Lower lobe of right lung (tissue), 2 donors: ENCODE results near the gene MIGA2. TPM values are rescaled to one million over a fixed set of nuclear protein-coding genes. Genes with fewer than 3 reads are reported as not detected.

Experiments used
- ATAC-seq, 2 donors: fragments of 200-7000 bp; cut with Tn5 transposase; one replicate each; pipeline ENCODE4 v1.9.1; 2020 to 2022; ENCODE audit warnings: mild to moderate bottlenecking in 2 of 2, moderate library complexity in 2 of 2
- DNase-seq: peaks from one replicate; pipeline ENCODE4 v3.0.0-alpha.2; 2020
- H3K27ac ChIP-seq: fragments of 200-600 bp; one replicate; pipeline ENCODE4 v1.8.0; 2022
- H3K27me3 ChIP-seq: fragments of 200-600 bp; one replicate; pipeline ENCODE4 v1.8.0; 2022; ENCODE audit warnings: low read depth
- H3K36me3 ChIP-seq: fragments of 200-600 bp; one replicate; pipeline ENCODE4 v1.8.0; 2022; ENCODE audit warnings: mild to moderate bottlenecking
- H3K4me1 ChIP-seq: fragments of 200-600 bp; one replicate; pipeline ENCODE4 v1.8.0; 2022
- H3K4me3 ChIP-seq: fragments of 200-600 bp; one replicate; pipeline ENCODE4 v1.8.0; 2022; ENCODE audit warnings: mild to moderate bottlenecking
- H3K9me3 ChIP-seq: fragments of 200-600 bp; one replicate; pipeline ENCODE4 v1.8.0; 2022
- CTCF ChIP-seq: fragments of 200-600 bp; IDR thresholded peaks from one replicate; pipeline ENCODE4 v1.8.0; 2022; ENCODE audit warnings: antibody characterized with exemption, mild to moderate bottlenecking
- intact Hi-C: fragments of 100-400 bp; cut with DNase I; formaldehyde crosslinking; loops from one replicate; pipeline ENCODE4 v1.11.0; 2022
- total RNA-seq: library from RNA; stranded (reverse); fragmentation: NEBNext Ultra II Directional; extraction: Animal tissue kit (Norgen Biotek cat#: 25700); gene quantifications from one replicate; pipeline ENCODE4 v1.2.1, GENCODE V29; 2021
- donor health status: DM: no; HTN: yes; CAD: no; lungs with severe emphysema.

Gene MIGA2
- total RNA-seq, 1 donor from 2014 or later: 21.2 TPM

GRCh38 chr9:129068990-129069861 lies 32.8 kb downstream of the MIGA2 start:
- peak; percentile 85 for DNase-seq
- H3K4me3 ChIP-seq: no peak overlapping the region
- peaks cover 56% of the 10 kb centered on the region for H3K36me3 ChIP-seq
- intact Hi-C loops: no loop called here
- H3K27ac ChIP-seq: peak overlapping the region; percentile 54
- H3K27me3 ChIP-seq: no peaks in the 10 kb centered on the region
- no peaks in the 10 kb centered on the region for H3K9me3 ChIP-seq
- TF ChIP-seq CTCF: no peak
- no peaks in the 10 kb centered on the region for H3K4me1 ChIP-seq
- ATAC-seq: peak; percentile 80 to 90

GRCh38 chr9:129069862-129070641 lies 33.6 kb downstream of the MIGA2 start:
- Histone ChIP-seq H3K27me3 (no peaks in the 10 kb centered on the region), H3K4me1 (no peaks in the 10 kb centered on the region), H3K4me3 (no peak overlapping the region), H3K36me3 (peaks cover 49% of the 10 kb centered on the region), H3K9me3 (no peaks in the 10 kb centered on the region), H3K27ac (peak overlapping the region; percentile 43)
- DNase-seq (no peak), ATAC-seq (no peak)
- intact Hi-C loops: no loop called here
- TF ChIP-seq CTCF: no peak

- H3K36me3 ChIP-seq: peaks cover 41% of the 10 kb centered on the region
- H3K27ac ChIP-seq: no peak overlapping the region
These were observed 34.5 kb downstream of the MIGA2 start for GRCh38 chr9:129070696-129071525.

GRCh38 chr9:129071526-129072126 lies 35.2 kb downstream of the MIGA2 start:
- H3K36me3 ChIP-seq: peaks cover 37% of the 10 kb centered on the region
- no peaks in the 10 kb centered on the region for H3K9me3 ChIP-seq
- intact Hi-C loops: no loop called here
- DNase-seq (no peak), ATAC-seq (no peak)
- H3K27me3 ChIP-seq: no peaks in the 10 kb centered on the region
- TF ChIP-seq CTCF: no peak
- H3K4me3 ChIP-seq: no peak overlapping the region
- H3K27ac ChIP-seq: no peak overlapping the region
- H3K4me1 ChIP-seq: no peaks in the 10 kb centered on the region

More at GRCh38 chr9:129070696-129071525, 34.5 kb downstream of the MIGA2 start:
- H3K27me3 ChIP-seq: no peaks in the 10 kb centered on the region
- ATAC-seq: no peak
- no peaks in the 10 kb centered on the region for H3K9me3 ChIP-seq
- no peak for DNase-seq
- no peak for TF ChIP-seq CTCF
- H3K4me1 ChIP-seq: no peaks in the 10 kb centered on the region
- H3K4me3 ChIP-seq: no peak overlapping the region
- intact Hi-C loops: no loop called here

GRCh38 chr9:129072171-129072570 lies 35.7 kb downstream of the MIGA2 start:
- intact Hi-C loops: no loop called here
- ATAC-seq (no peak), DNase-seq (no peak)
- TF ChIP-seq CTCF: no peak
- H3K27ac ChIP-seq: no peak overlapping the region
- no peaks in the 10 kb centered on the region for H3K27me3 ChIP-seq
- H3K4me1 ChIP-seq: no peaks in the 10 kb centered on the region
- no peak overlapping the region for H3K4me3 ChIP-seq
- H3K9me3 ChIP-seq: no peaks in the 10 kb centered on the region
- peaks cover 36% of the 10 kb centered on the region for H3K36me3 ChIP-seq
